Measurements from ENCODE around the gene ERVFRD-1. TPM values are rescaled to one million over a fixed set of nuclear protein-coding genes. Genes with fewer than 3 reads are reported as not detected.
"Not testable (repeated sequence)": the region's sequence is repeated elsewhere in the genome, so short reads cannot be mapped to it uniquely, and the experiment has no call there.

Gene ERVFRD-1
- total RNA-seq, 2 donors from 2014 or later, result not detected

DNA sequence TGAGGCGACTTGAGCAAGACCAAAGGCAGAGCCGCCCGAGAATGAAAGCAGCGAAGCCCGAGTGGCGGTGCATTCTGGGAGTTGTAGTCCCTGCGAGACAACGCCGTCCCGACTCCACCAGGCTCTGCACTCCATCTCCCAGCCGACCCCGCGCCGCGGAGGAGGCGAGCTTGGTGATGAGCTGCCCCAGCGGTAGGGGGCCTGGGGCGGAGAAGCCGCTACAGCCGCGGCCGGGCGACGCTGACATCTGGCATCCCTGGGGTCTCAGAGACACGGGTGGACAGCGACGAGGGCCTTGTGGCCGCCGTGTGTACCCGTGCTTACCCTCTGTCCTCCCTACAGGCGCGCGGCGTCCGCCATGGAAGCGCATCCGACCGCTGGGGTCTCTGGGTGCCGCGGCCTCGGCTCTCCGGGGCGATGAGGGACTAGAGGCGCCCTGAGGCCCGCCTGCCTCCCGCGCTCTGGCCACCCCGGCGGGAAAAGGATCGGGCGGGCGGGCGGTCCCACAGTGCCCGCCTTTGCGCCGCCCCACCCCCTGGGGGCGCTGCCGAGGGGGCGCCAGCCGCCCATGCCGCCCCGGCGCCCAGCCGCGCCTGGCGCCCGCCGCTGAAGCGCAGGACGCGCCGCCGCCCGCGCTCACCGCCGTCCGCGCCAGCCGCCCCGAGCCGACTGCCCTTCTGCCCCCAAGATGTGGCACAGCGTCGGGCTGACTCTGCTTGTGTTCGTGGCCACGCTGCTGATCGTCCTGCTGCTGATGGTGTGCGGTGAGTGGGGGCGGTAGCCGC lies 17.7 kb downstream of the ERVFRD-1 start, which contains the start of gene SMIM13:
SMIM13 (plus strand) TSS at position 209 of the 785 bp plus-strand sequence; CDS start at position 689, 480 bp downstream.
- Mint-ChIP-seq H3K36me3 (ENCODE audit: low read depth) (peaks cover 4% of the 10 kb centered on the region), H3K27ac (peak within 1 kb of the TSS; percentile 97), H3K27me3 (ENCODE audit: insufficient read depth) (no peaks in the 10 kb centered on the region), H3K9me3 (no peaks in the 10 kb centered on the region), H3K4me1 (peaks cover 25% of the 10 kb centered on the region), H3K4me3 (peak within 1 kb of the TSS; percentile 87)
- H3K9me3 ChIP-seq (ENCODE audit: control insufficient read depth, low read length), result no peaks in the 10 kb centered on the region
- peak within 1 kb of the TSS; percentile 77 for H3K9ac ChIP-seq (ENCODE audit: extremely low read depth, low read length, poor library complexity, severe bottlenecking)
- peak; percentile 99 for DNase-seq
- H3K27me3 ChIP-seq (ENCODE audit: control insufficient read depth, insufficient read depth, low read length, poor library complexity, severe bottlenecking), result no peaks in the 10 kb centered on the region
- peak within 1 kb of the TSS; percentile 95 for H3K4me3 ChIP-seq (ENCODE audit: low read length)
- WGBS, 2 experiments (ENCODE audit: insufficient coverage in 1 of 2, insufficient read length in 1 of 2), result 0% methylated on average over 11 to 90 of the region's 90 CpGs
- H3K27ac ChIP-seq (ENCODE audit: low read depth, low read length), result peak within 1 kb of the TSS; percentile 79
- H3K36me3 ChIP-seq (ENCODE audit: control insufficient read depth, insufficient read depth, low read length), result peaks cover 9% of the 10 kb centered on the region
- peak; percentile 74 for TF ChIP-seq CTCF (conservative IDR thresholded peaks at IDR 0.05)
- no peaks in the 10 kb centered on the region for H3K4me1 ChIP-seq (ENCODE audit: control insufficient read depth, insufficient read depth, low read length)

- WGBS, 2 experiments (ENCODE audit: insufficient coverage in 1 of 2, insufficient read length in 1 of 2), result 1 to 2% methylated on average over 15 to 17 of the region's 17 CpGs
- peaks cover 4% of the 10 kb centered on the region for H3K36me3 Mint-ChIP-seq (ENCODE audit: low read depth)
- no peak for DNase-seq
- H3K27me3 ChIP-seq (ENCODE audit: control insufficient read depth, insufficient read depth, low read length, poor library complexity, severe bottlenecking), result no peaks in the 10 kb centered on the region
- H3K27ac Mint-ChIP-seq, result peak overlapping the region; percentile 97
- peaks cover 25% of the 10 kb centered on the region for H3K4me1 Mint-ChIP-seq
- H3K4me3 Mint-ChIP-seq, result peak overlapping the region; percentile 87
- no peaks in the 10 kb centered on the region for H3K9me3 Mint-ChIP-seq
- TF ChIP-seq CTCF (conservative IDR thresholded peaks at IDR 0.05), result no peak
- H3K9ac ChIP-seq (ENCODE audit: extremely low read depth, low read length, poor library complexity, severe bottlenecking), result peak overlapping the region; percentile 75
- no peaks in the 10 kb centered on the region for H3K4me1 ChIP-seq (ENCODE audit: control insufficient read depth, insufficient read depth, low read length)
- peak overlapping the region; percentile 93 for H3K4me3 ChIP-seq (ENCODE audit: low read length)
- H3K27ac ChIP-seq (ENCODE audit: low read depth, low read length), result no peak overlapping the region
- no peaks in the 10 kb centered on the region for H3K27me3 Mint-ChIP-seq (ENCODE audit: insufficient read depth)
- peaks cover 9% of the 10 kb centered on the region for H3K36me3 ChIP-seq (ENCODE audit: control insufficient read depth, insufficient read depth, low read length)
- no peaks in the 10 kb centered on the region for H3K9me3 ChIP-seq (ENCODE audit: control insufficient read depth, low read length)
Observed at GRCh38 chr6:11093376-11093625, 18.2 kb downstream of the ERVFRD-1 start.

DNA sequence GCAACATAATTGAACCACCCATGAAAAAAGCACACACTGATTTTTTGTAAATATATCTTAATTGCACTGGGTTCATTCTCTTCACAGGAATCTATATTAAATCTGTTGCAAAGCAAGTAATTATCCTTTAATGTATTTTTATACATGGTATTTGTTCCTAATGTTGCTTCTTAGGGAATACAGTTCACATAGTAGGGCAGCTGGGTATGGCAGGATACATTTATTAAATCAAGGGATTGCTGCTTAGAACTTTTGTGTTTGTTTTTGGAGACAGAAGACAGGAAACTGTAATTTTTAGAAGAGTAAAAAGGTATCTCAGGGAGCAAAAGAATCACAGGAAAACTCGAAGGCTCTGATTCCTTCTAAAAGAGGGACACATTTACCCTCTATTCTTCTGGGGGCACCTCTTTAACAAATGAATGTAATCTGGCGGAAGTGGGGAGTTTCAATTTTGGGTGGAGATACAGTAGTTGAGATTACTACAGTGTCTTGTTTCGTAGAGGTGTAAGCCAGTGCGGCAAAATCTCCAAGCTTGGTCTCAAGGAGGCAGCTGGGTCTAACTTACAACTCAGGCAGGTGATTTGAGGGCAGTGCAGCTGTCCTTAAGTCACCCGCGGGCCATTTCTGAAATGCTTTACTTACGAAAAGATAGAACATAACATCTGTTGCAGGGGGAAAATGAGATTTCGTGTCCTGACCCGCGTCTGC lies 18.7 kb downstream of the ERVFRD-1 start:
- H3K4me3 ChIP-seq (ENCODE audit: low read length), result peak overlapping the region; percentile 93
- peaks cover 9% of the 10 kb centered on the region for H3K36me3 ChIP-seq (ENCODE audit: control insufficient read depth, insufficient read depth, low read length)
- no peaks in the 10 kb centered on the region for H3K4me1 ChIP-seq (ENCODE audit: control insufficient read depth, insufficient read depth, low read length)
- H3K9ac ChIP-seq (ENCODE audit: extremely low read depth, low read length, poor library complexity, severe bottlenecking), result peak overlapping the region; percentile 75
- TF ChIP-seq CTCF (conservative IDR thresholded peaks at IDR 0.05), result no peak
- no peaks in the 10 kb centered on the region for H3K9me3 ChIP-seq (ENCODE audit: control insufficient read depth, low read length)
- WGBS, 2 experiments (ENCODE audit: insufficient coverage in 1 of 2, insufficient read length in 1 of 2), result 7 to 10% methylated on average over 5 to 10 of the region's 10 CpGs
- H3K27me3 Mint-ChIP-seq (ENCODE audit: insufficient read depth), result no peaks in the 10 kb centered on the region
- no peaks in the 10 kb centered on the region for H3K9me3 Mint-ChIP-seq
- no peak for DNase-seq
- H3K27ac Mint-ChIP-seq, result peak overlapping the region; percentile 97
- H3K4me1 Mint-ChIP-seq, result peaks cover 21% of the 10 kb centered on the region
- H3K27ac ChIP-seq (ENCODE audit: low read depth, low read length), result no peak overlapping the region
- peaks cover 4% of the 10 kb centered on the region for H3K36me3 Mint-ChIP-seq (ENCODE audit: low read depth)
- peak overlapping the region; percentile 87 for H3K4me3 Mint-ChIP-seq
- no peaks in the 10 kb centered on the region for H3K27me3 ChIP-seq (ENCODE audit: control insufficient read depth, insufficient read depth, low read length, poor library complexity, severe bottlenecking)

DNA sequence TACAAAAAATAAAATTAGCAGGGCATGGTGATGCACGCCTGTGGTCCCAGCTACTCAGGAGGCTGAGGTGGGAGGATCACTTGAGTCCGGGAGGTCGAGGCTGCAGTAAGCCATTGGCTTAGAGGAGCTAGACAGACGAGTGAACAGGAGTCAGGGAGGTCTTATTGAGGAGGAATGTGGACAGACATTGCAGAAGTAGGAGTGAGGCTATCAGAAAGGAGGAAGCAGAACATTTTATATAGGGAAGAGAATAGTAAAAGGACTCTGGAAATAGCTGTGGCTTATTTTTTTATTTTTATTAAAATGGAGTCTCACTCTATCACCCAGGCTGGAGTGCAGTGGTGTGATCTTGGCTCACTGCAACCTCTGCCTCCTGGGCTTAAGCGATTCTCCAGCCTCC lies 20.4 kb downstream of the ERVFRD-1 start:
- H3K27me3 ChIP-seq (ENCODE audit: control insufficient read depth, insufficient read depth, low read length, poor library complexity, severe bottlenecking); H3K9ac ChIP-seq (ENCODE audit: extremely low read depth, low read length, poor library complexity, severe bottlenecking); H3K4me3 ChIP-seq (ENCODE audit: low read length); H3K36me3 ChIP-seq (ENCODE audit: control insufficient read depth, insufficient read depth, low read length); H3K27ac ChIP-seq (ENCODE audit: low read depth, low read length); H3K27ac Mint-ChIP-seq; H3K27me3 Mint-ChIP-seq (ENCODE audit: insufficient read depth); H3K4me1 ChIP-seq (ENCODE audit: control insufficient read depth, insufficient read depth, low read length); H3K9me3 ChIP-seq (ENCODE audit: control insufficient read depth, low read length); DNase-seq; H3K4me3 Mint-ChIP-seq; H3K36me3 Mint-ChIP-seq (ENCODE audit: low read depth); H3K9me3 Mint-ChIP-seq: not testable (repeated sequence)
- peaks cover 18% of the 10 kb centered on the region for H3K4me1 Mint-ChIP-seq
- 89 to 92% methylated on average over 5 of the region's 5 CpGs for WGBS, 2 experiments (ENCODE audit: insufficient coverage in 1 of 2, insufficient read length in 1 of 2)
